ENCODE measurements around the gene STAMBP. TPM values are rescaled to one million over a fixed set of nuclear protein-coding genes. Genes with fewer than 3 reads are reported as not detected.
"Not testable (repeated sequence)": the region's sequence is repeated elsewhere in the genome, so short reads cannot be mapped to it uniquely, and the experiment has no call there.

The STAMBP gene
- total RNA-seq, 2 experiments from 2014 or later, result 104 to 111 TPM

- POLR2A ChIA-PET, result no interaction called here
- peaks cover 28% of the 10 kb centered on the region for H3K4me1 Mint-ChIP-seq
- H3K36me3 Mint-ChIP-seq (ENCODE audit: low read depth), result peaks cover 52% of the 10 kb centered on the region
- CTCF ChIA-PET, result interaction anchor here (0.6 to 1.0 kb wide), 2 partner anchors 10 to 14 kb away, joined by 3 read pairs; no protein-coding TSS in a partner anchor
- H3K27me3 Mint-ChIP-seq, result no peaks in the 10 kb centered on the region
- H3K4me3 Mint-ChIP-seq, result no peak overlapping the region
- ATAC-seq (no peak), DNase-seq (no peak)
- H3K9me3 Mint-ChIP-seq (ENCODE audit: low read depth), result no peaks in the 10 kb centered on the region
- intact Hi-C loops (cut with DNase I, micrococcal nuclease), result loop anchor here in 1 of 2 experiments (5.0 to 10.0 kb wide), 2 partner anchors 42 to 129 kb away; partner anchors contain the start of gene TET3
- no peak overlapping the region for H3K27ac Mint-ChIP-seq
Measured at GRCh38 chr2:73855526-73855925, 26.8 kb downstream of the STAMBP start.

GRCh38 chr2:73856214-73856613 lies 27.5 kb downstream of the STAMBP start:
- intact Hi-C loops (cut with DNase I, micrococcal nuclease), result loop anchor here in 1 of 2 experiments (5.0 to 10.0 kb wide), 2 partner anchors 41 to 129 kb away; partner anchors contain the start of gene TET3
- no peaks in the 10 kb centered on the region for H3K9me3 Mint-ChIP-seq (ENCODE audit: low read depth)
- H3K4me3 Mint-ChIP-seq, result no peak overlapping the region
- ChIA-PET CTCF (interaction anchor here (1.0 kb wide), 1 partner anchor 11 kb away, joined by 3 read pairs; no protein-coding TSS in a partner anchor), POLR2A (no interaction called here)
- no peak for DNase-seq
- no peak for ATAC-seq
- H3K36me3 Mint-ChIP-seq (ENCODE audit: low read depth), result peaks cover 52% of the 10 kb centered on the region
- H3K27ac Mint-ChIP-seq, result no peak overlapping the region
- H3K4me1 Mint-ChIP-seq, result peaks cover 32% of the 10 kb centered on the region
- H3K27me3 Mint-ChIP-seq, result no peaks in the 10 kb centered on the region

- Mint-ChIP-seq H3K27ac (peak overlapping the region; percentile 77), H3K27me3 (no peaks in the 10 kb centered on the region), H3K9me3 (ENCODE audit: low read depth) (no peaks in the 10 kb centered on the region), H3K36me3 (ENCODE audit: low read depth) (peaks cover 68% of the 10 kb centered on the region), H3K4me3 (no peak overlapping the region), H3K4me1 (peaks cover 32% of the 10 kb centered on the region)
- peak; percentile 100 for ATAC-seq
- CTCF ChIA-PET, result interaction anchor here (0.5 to 1.7 kb wide), 3 partner anchors 36 to 475 kb away, joined by 3 to 4 read pairs (median 3); no protein-coding TSS in a partner anchor
- intact Hi-C loops (cut with DNase I, micrococcal nuclease), result loop anchor here (1.0 to 10.0 kb wide), 6 partner anchors 26 to 125 kb away; partner anchors contain the start of gene TET3 (in 1 of the 2)
- peak; percentile 76 for DNase-seq
- POLR2A ChIA-PET, result interaction anchor here (0.6 kb wide), 2 partner anchors 19 to 36 kb away, joined by 3 read pairs; no protein-coding TSS in a partner anchor
Measured at GRCh38 chr2:73859721-73860586, 31.2 kb downstream of the STAMBP start.

DNA sequence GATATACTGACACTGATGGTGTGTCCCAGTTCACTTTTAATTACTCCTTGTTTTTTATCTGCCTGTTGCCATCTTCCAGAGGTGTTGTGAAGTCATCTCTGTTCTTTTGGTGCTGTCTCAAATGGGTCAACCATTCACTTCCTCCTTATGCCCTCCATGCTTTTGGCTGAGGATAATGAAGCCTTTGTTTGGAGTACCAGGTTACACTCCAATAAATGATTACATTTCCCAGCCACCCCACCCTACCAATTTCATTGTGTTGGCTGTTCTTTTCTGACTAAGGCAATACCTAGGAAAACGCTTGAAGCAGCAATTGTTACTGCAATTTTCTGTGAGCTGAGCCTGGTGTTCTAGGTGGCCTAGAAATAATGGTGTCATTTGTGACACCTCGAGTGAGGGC lies 34.2 kb downstream of the STAMBP start:
- Mint-ChIP-seq H3K4me1 (peaks cover 22% of the 10 kb centered on the region), H3K27ac (no peak overlapping the region), H3K36me3 (ENCODE audit: low read depth) (peaks cover 60% of the 10 kb centered on the region), H3K27me3 (no peaks in the 10 kb centered on the region), H3K4me3 (no peak overlapping the region), H3K9me3 (ENCODE audit: low read depth) (no peaks in the 10 kb centered on the region)
- POLR2A ChIA-PET, result no interaction called here
- no peak for ATAC-seq
- DNase-seq, result no peak
- CTCF ChIA-PET, result interaction anchor here (1.2 to 2.8 kb wide), 3 partner anchors 12 to 288 kb away, joined by 5 to 12 read pairs (median 5); no protein-coding TSS in a partner anchor
- intact Hi-C loops (cut with DNase I, micrococcal nuclease), result no loop called here

DNA sequence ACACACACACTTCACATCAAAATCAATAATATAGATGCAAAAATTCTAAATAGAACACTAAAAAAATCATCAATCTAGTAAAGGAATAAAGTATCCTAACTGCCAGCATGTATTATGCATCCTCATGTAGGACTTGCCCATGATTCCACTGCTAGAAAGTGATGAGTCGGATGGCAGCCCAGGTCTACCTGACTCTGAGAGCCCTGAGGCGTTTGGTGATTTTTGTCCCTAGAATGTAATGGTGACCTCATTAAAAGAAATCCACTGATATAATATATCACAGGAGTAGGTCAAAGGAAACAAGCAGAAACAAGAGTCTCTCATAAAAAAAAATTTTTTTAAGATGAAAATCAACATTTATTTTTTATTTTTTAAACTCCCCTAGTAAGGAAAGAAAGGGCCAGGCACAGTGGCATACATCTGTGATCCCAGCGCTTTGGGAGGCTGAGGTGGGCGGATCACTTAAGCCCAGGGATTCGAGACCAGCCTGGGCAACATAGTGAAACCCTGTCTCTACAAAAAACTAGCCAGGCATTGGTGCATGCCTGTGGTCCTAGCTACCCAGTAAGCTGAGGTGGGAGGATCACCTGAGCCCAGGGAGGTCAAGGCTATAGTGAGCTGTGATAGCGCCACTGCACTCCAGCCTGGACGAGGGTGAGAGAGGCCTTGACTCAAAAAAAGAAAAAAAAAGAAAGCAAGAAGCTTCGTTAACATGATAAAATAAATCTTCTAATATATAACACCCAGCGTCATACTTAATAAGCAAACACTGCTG lies 39.6 kb downstream of the STAMBP start:
- intact Hi-C loops (cut with DNase I, micrococcal nuclease), result no loop called here
- no peaks in the 10 kb centered on the region for H3K27me3 Mint-ChIP-seq
- ChIA-PET POLR2A (no interaction called here), CTCF (interaction anchor here (0.6 kb wide), 2 partner anchors 373 to 419 kb away, joined by 3 read pairs; no protein-coding TSS in a partner anchor)
- DNase-seq, result no peak
- H3K4me1 Mint-ChIP-seq, result no peaks in the 10 kb centered on the region
- peaks cover 32% of the 10 kb centered on the region for H3K36me3 Mint-ChIP-seq (ENCODE audit: low read depth)
- no peak for ATAC-seq
- no peak overlapping the region for H3K27ac Mint-ChIP-seq
- H3K9me3 Mint-ChIP-seq (ENCODE audit: low read depth), result no peaks in the 10 kb centered on the region
- H3K4me3 Mint-ChIP-seq, result no peak overlapping the region

DNA sequence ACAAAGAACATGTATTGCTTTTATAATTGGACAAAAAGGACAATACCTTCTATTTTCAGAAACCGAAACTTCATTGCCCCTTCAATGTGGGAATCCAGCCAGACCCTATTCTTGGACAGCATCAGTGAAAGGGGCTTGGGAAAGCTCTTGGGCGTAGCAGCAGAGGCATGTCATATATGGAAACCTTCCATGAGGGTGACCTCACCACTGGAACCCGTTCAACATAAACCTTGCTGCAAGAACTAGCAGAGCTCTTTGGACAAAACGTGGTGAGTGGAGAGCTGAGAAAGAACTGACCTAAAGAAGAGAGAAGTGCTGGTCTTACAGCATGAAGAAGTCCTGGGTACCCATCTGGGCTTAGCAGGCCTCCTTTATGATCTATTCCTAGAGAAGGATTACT lies 41.3 kb downstream of the STAMBP start:
- Mint-ChIP-seq H3K4me3 (no peak overlapping the region), H3K4me1 (no peaks in the 10 kb centered on the region), H3K36me3 (ENCODE audit: low read depth) (peaks cover 19% of the 10 kb centered on the region), H3K9me3 (ENCODE audit: low read depth) (no peaks in the 10 kb centered on the region), H3K27ac (no peak overlapping the region), H3K27me3 (no peaks in the 10 kb centered on the region)
- CTCF ChIA-PET, result no interaction called here
- ATAC-seq (no peak), DNase-seq (no peak)
- POLR2A ChIA-PET, result no interaction called here
- intact Hi-C loops (cut with DNase I, micrococcal nuclease), result no loop called here

DNA sequence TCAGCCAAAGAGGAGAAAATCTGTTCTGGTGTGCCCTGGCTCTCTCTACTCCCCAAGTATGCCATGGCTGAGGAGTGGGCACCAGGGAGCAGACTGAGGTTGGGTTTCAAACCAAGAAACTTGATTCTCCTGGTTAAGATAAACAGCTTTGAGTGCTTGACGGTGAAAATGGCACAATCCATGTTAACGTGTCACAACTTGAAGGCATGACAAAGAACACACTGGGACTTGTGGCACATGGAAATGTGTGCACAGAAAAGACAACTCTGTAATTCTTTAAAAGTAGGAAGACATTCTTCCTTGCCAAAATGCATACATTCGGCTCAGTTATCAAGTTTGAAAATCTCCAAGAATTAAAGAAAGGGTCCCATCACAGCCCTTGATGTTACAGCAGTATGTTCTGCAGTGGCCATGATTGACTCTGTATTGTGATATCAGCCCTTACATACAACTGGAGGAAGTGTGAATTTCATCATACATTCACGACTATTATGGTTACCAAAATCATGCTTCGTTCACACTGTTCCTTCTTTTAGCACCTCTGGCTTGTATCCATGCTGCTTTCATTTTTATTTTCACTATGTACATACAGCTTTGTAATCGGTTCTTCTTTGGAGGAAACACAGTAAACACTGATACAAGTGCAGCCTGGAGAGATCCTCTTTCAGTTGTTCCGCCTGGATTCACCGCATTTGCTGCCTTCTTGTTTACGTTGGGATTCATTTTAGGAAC lies 48.5 kb downstream of the STAMBP start:
- ATAC-seq, result peak; percentile 70
- intact Hi-C loops (cut with DNase I, micrococcal nuclease), result no loop called here
- Mint-ChIP-seq H3K9me3 (ENCODE audit: low read depth) (no peaks in the 10 kb centered on the region), H3K36me3 (ENCODE audit: low read depth) (no peaks in the 10 kb centered on the region), H3K4me3 (no peak overlapping the region), H3K27me3 (no peaks in the 10 kb centered on the region), H3K27ac (no peak overlapping the region), H3K4me1 (no peaks in the 10 kb centered on the region)
- POLR2A ChIA-PET, result no interaction called here
- no peak for DNase-seq
- CTCF ChIA-PET, result no interaction called here

DNA sequence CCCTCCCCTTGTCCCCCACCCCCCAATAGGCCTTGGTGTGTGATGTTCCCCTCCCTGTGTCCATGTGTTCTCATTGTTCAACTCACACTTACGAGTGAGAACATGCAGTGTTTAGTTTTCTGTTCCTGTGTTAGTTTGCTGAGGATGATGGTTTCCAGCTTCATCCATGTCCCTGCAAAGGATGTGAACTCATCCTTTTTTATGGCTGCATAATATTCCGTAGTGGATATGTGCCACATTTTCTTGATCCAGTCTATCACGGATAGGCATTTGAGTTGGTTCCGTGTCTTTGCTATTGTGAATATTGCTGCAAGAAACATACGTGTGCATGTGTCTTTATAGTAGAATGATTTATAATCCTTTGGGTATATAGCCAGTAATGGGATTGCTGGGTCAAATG lies 49.2 kb downstream of the STAMBP start:
- POLR2A ChIA-PET, result interaction anchor here (0.8 kb wide), 1 partner anchor 300 kb away, joined by 3 read pairs; no protein-coding TSS in a partner anchor
- CTCF ChIA-PET; ATAC-seq; H3K4me1 Mint-ChIP-seq; DNase-seq; H3K27ac Mint-ChIP-seq; H3K9me3 Mint-ChIP-seq (ENCODE audit: low read depth); H3K27me3 Mint-ChIP-seq; intact Hi-C loops (cut with DNase I, micrococcal nuclease); H3K36me3 Mint-ChIP-seq (ENCODE audit: low read depth); H3K4me3 Mint-ChIP-seq: not testable (repeated sequence)

DNA sequence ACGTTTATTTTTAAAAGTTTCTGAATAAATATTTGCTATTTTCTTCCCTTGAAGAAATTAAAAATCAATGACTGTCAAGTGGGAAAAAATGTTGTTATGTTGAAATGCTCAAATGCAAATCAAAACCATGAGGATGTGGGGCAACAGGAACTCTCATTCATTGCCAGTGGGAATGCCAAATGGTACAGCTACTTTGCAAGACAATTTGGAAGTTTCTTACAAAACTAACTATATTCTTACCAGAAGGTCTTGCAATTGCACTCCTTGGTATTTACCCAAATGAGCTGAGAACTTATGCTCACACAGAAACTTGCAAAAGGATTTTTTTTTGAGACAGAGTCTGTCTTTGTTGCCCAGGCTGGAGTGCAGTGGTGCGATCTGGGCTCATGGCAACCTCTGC lies 56.6 kb downstream of the STAMBP start:
- H3K27ac Mint-ChIP-seq, result no peak overlapping the region
- H3K9me3 Mint-ChIP-seq (ENCODE audit: low read depth), result peaks cover 3% of the 10 kb centered on the region
- H3K4me1 Mint-ChIP-seq, result peaks cover 25% of the 10 kb centered on the region
- ATAC-seq (no peak), DNase-seq (no peak)
- intact Hi-C loops (cut with DNase I, micrococcal nuclease), result loop anchor here in 1 of 2 experiments (5.0 kb wide), 1 partner anchor 42 kb away; the partner anchor contains the start of gene DGUOK
- peaks cover 6% of the 10 kb centered on the region for H3K27me3 Mint-ChIP-seq
- H3K36me3 Mint-ChIP-seq (ENCODE audit: low read depth), result no peaks in the 10 kb centered on the region
- ChIA-PET CTCF (interaction anchor here (0.6 to 0.7 kb wide), 2 partner anchors 57 to 127 kb away, joined by 3 read pairs; partner anchors contain the start of gene STAMBP), POLR2A (interaction anchor here (0.6 kb wide), 1 partner anchor 14 kb away, joined by 5 read pairs; no protein-coding TSS in a partner anchor)
- H3K4me3 Mint-ChIP-seq, result no peak overlapping the region

DNA sequence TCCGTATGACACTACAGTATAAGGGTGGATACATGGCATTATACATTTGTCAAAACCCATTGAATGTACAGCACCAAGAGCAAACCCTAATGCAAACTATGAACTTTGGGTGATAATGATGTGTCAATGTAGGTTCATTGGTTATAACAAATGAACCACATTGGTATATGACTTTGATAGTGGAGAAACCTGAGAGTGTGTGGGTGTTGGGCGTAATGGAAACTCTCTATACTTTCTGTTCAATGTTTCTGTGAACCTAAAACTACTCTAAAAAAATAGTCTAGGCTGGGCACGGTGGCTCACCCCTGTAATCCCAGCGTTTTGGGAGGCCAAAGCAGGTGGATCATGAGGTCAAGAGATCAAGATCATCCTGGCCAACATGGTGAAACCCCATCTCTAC lies 57.6 kb downstream of the STAMBP start:
- peak overlapping the region; percentile 78 for H3K27ac Mint-ChIP-seq
- peaks cover 6% of the 10 kb centered on the region for H3K27me3 Mint-ChIP-seq
- ATAC-seq, result peak; percentile 90
- peaks cover 25% of the 10 kb centered on the region for H3K4me1 Mint-ChIP-seq
- DNase-seq, result peak; percentile 79
- intact Hi-C loops (cut with DNase I, micrococcal nuclease), result loop anchor here (1.0 to 5.0 kb wide), 4 partner anchors 27 to 55 kb away; partner anchors contain the start of gene DGUOK (in 1 of the 2)
- ChIA-PET POLR2A (interaction anchor here (0.7 kb wide), 1 partner anchor 96 kb away, joined by 7 read pairs; no protein-coding TSS in a partner anchor), CTCF (no interaction called here)
- no peaks in the 10 kb centered on the region for H3K36me3 Mint-ChIP-seq (ENCODE audit: low read depth)
- peaks cover 3% of the 10 kb centered on the region for H3K9me3 Mint-ChIP-seq (ENCODE audit: low read depth)
- no peak overlapping the region for H3K4me3 Mint-ChIP-seq

Measured in activated CD4-positive, alpha-beta T cell treated with anti-CD3 and anti-CD28 coated beads for 36 hours (primary cell).